Measurements from ENCODE around the gene GRM8.
"Not testable (repeated sequence)": the region's sequence is repeated elsewhere in the genome, so short reads cannot be mapped to it uniquely, and the experiment has no call there.

The GRM8 gene

GRCh38 chr7:126958367-126958766, 294.4 kb downstream of the GRM8 start:
- no peak overlapping the region for H3K27ac ChIP-seq
- no peak overlapping the region for H3K4me3 ChIP-seq

GRCh38 chr7:126957443-126957842, 295.3 kb downstream of the GRM8 start:
- no peak overlapping the region for H3K27ac ChIP-seq

GRCh38 chr7:126953461-126953860, 299.3 kb downstream of the GRM8 start:
- no peak overlapping the region for H3K27ac ChIP-seq
- H3K4me3 ChIP-seq = no peak overlapping the region

More at GRCh38 chr7:126957443-126957842, 295.3 kb downstream of the GRM8 start:
- H3K4me3 ChIP-seq = no peak overlapping the region

- no peak overlapping the region for H3K27ac ChIP-seq
- H3K4me3 ChIP-seq = no peak overlapping the region
Measured at GRCh38 chr7:126948664-126949063, 304.1 kb downstream of the GRM8 start.

GRCh38 chr7:126940723-126941307, 311.9 kb downstream of the GRM8 start:
- Histone ChIP-seq H3K27ac (no peak overlapping the region), H3K4me3 (no peak overlapping the region)

- H3K27ac ChIP-seq = no peak overlapping the region
- no peak overlapping the region for H3K4me3 ChIP-seq
Measured at GRCh38 chr7:126937171-126937570, 315.6 kb downstream of the GRM8 start.

- no peak overlapping the region for H3K4me3 ChIP-seq
- H3K27ac ChIP-seq = no peak overlapping the region
Measured at GRCh38 chr7:126931581-126931980, 321.2 kb downstream of the GRM8 start.

GRCh38 chr7:126930166-126930565, 322.6 kb downstream of the GRM8 start:
- no peak overlapping the region for H3K4me3 ChIP-seq

GRCh38 chr7:126924477-126924876, 328.3 kb downstream of the GRM8 start:
- H3K27ac ChIP-seq = no peak overlapping the region
- no peak overlapping the region for H3K4me3 ChIP-seq

More at GRCh38 chr7:126930166-126930565, 322.6 kb downstream of the GRM8 start:
- H3K27ac ChIP-seq = no peak overlapping the region

- not testable (repeated sequence) for H3K4me3 ChIP-seq, H3K27ac ChIP-seq
Measured at GRCh38 chr7:126911627-126912026, 341.1 kb downstream of the GRM8 start.

- not testable (repeated sequence) for H3K27ac ChIP-seq
Measured at GRCh38 chr7:126908564-126908963, 344.2 kb downstream of the GRM8 start.

GRCh38 chr7:126907657-126908056, 345.1 kb downstream of the GRM8 start:
- not testable (repeated sequence) for H3K27ac ChIP-seq, H3K4me3 ChIP-seq

More at GRCh38 chr7:126908564-126908963, 344.2 kb downstream of the GRM8 start:
- H3K4me3 ChIP-seq = not testable (repeated sequence)

GRCh38 chr7:126905255-126905654, 347.5 kb downstream of the GRM8 start:
- not testable (repeated sequence) for H3K4me3 ChIP-seq

GRCh38 chr7:126901041-126901765, 351.5 kb downstream of the GRM8 start:
- not testable (repeated sequence) for H3K27ac ChIP-seq, H3K4me3 ChIP-seq

More at GRCh38 chr7:126905255-126905654, 347.5 kb downstream of the GRM8 start:
- H3K27ac ChIP-seq = not testable (repeated sequence)

GRCh38 chr7:126887980-126888379, 364.8 kb downstream of the GRM8 start:
- not testable (repeated sequence) for H3K27ac ChIP-seq, H3K4me3 ChIP-seq

GRCh38 chr7:126887560-126887959, 365.2 kb downstream of the GRM8 start:
- H3K4me3 ChIP-seq = not testable (repeated sequence)

GRCh38 chr7:126882730-126883129, 370.0 kb downstream of the GRM8 start:
- H3K27ac ChIP-seq, H3K4me3 ChIP-seq: not testable (repeated sequence)

More at GRCh38 chr7:126887560-126887959, 365.2 kb downstream of the GRM8 start:
- H3K27ac ChIP-seq = not testable (repeated sequence)

GRCh38 chr7:126881908-126882307, 370.8 kb downstream of the GRM8 start:
- H3K27ac ChIP-seq, H3K4me3 ChIP-seq: not testable (repeated sequence)

- no peak overlapping the region for H3K27ac ChIP-seq
- no peak overlapping the region for H3K4me3 ChIP-seq
Measured at GRCh38 chr7:126881315-126881714, 371.4 kb downstream of the GRM8 start.

- not testable (repeated sequence) for H3K4me3 ChIP-seq, H3K27ac ChIP-seq
Measured at GRCh38 chr7:126876536-126876935, 376.2 kb downstream of the GRM8 start.

- no peak overlapping the region for H3K27ac ChIP-seq
- H3K4me3 ChIP-seq = no peak overlapping the region
Measured at GRCh38 chr7:126856691-126857291, 395.9 kb downstream of the GRM8 start.
